NCI-H146 (cell line): ENCODE data around the gene ARHGAP28.
"Not testable (repeated sequence)": the region's sequence is repeated elsewhere in the genome, so short reads cannot be mapped to it uniquely, and the experiment has no call there.

ENCODE experiments used
- DNase-seq: peaks from one replicate; lab custom pipeline; 2025; lab: John Stamatoyannopoulos, UW

Gene ARHGAP28

DNA sequence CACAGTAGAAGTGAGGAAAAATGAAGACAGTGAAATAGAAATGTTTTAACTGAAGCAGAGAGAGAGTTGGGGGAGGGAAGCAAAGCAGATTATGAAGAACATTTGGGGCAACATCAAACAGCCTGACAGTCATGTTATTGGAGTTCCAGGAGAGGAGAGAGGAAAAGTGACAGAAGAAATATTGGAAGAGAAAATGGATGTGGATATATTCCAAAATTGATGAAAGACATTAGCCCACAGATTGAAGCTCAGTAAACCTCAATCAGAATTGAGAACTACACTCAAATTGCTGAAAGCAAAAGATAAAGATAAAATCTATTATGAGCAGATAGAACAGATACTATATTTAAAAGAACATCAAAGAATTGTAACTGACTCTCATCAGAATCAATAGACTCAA, 90.8 kb downstream of the ARHGAP28 start:
- DNase-seq: no peak

DNA sequence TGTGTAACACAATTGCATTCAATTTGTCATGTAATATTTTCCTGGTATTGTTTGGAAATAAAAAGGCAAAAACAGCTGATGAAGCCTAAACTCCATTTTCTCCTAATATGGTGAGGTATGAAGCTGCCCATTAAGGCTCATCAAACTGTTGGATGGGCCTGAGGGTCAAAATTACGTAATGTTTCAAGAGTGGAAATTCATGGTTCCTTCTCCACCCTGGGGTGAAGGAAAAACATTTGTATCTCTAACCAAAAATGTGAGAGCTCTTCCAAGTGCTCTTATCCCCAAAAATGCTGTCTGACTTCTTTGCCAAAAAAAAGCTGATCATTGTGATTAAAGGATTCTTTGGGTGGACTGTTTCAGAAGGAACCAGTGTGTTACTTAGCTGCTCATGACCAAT, 91.8 kb downstream of the ARHGAP28 start:
- DNase-seq: no peak

DNA sequence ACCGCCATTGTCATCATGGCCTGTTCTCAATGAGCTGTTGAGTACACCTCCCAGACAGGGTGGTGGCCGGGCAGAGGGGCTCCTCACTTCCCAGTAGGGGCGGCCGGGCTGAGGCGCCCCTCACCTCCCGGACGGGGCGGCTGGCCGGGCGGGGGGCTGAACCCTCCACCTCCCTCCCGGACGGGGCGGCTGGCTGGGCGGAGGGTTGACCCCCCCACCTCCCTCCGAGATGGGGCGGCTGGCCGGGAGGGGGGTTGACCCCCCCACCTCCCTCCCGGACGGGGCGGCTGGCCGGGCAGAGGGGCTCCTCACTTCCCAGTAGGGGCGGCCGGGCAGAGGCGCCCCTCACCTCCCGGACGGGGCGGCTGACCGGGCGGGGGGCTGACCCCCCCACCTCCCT, 97.6 kb downstream of the ARHGAP28 start:
- not testable (repeated sequence) for DNase-seq

DNA sequence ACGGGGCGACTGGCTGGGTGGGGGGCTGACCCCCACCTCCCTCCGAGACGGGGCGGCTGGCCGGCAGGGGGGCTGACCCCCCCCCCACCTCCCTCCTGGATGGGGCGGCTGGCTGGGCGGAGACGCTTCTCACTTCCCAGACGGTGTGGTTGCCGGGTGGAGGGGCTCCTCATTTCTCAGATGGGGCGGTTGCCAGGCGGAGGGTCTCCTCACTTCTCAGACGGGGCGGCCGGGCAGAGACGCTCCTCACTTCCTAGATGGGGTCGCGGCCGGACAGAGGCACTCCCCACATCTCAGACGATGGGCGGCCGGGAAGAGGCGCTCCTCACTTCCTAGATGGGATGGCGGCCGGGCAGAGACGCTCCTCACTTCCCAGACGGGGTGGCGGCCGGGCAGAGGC, 98.0 kb downstream of the ARHGAP28 start:
- DNase-seq: not testable (repeated sequence)

DNA sequence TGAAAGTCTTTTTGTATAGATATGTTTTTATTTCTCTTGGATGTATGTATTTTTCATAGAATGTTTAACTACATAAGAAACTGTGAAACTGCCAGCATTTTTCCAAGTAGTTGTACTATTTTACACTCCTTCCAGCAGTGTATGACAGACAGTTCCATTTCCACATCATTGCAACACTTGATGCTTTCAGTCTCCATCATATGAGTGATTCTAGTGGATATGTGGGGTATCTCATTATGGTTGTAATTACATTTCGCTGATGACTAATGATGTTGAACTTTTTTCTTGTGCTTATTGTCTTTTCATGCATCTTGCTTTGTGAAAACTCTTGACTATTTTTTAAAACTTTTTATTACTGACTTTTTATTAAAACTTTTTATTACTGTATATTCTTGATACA, 101.4 kb downstream of the ARHGAP28 start:
- no peak for DNase-seq

DNA sequence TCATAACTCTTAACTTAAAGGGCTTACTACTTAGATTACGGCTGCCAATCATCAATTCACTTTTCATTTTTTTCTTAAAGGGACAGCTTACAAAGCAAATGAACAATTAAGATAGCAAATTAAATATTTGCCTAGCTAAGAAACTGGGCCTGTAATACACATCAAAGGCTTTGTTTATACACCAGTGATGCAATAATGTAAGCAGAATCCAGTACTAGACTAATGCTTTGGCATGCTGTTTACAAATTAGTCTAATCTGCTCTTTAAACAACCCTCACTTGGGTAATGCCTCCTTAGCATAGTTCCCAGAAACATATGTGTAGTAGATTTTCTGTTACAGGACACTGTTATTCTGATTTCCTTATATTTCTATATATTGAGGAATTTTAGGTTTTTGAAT, 105.8 kb downstream of the ARHGAP28 start:
- no peak for DNase-seq

DNA sequence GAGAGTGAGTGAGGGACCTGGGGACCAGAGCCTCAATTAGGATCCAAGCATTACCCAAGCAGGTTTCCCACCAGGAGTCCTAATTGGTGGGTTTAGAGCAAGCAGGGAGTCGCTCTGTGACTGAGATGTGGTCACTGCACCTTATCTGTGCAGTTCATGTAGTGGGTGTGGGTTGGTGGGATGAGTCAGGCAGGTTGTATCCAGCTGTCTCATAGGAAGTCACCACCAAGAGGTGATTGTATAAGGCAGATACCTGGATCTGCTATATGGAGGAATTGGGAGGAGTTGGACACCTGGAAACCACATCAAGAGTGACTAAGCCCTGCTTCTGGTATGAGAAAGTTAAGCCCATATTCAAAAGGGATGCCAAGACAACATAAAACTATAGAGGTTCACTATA, 106.8 kb downstream of the ARHGAP28 start:
- no peak for DNase-seq

DNA sequence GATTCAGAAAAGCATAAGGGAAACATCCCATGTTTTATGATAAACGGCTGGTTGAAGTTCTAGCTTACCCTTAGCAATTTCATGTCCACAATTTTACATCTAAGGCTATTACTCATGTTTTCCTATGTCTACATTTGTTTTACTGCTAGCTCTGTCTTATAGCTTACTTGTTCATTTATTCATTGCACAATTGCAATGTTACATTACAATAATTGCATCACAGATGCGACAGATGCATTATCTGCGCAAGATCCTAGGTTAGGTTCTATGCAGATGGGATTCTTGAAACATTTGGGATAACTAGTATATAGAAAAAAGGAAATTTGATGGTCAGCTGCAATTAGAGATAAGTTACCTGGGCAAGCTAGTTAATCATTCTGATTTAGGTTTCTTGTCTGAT, 108.4 kb downstream of the ARHGAP28 start:
- no peak for DNase-seq

DNA sequence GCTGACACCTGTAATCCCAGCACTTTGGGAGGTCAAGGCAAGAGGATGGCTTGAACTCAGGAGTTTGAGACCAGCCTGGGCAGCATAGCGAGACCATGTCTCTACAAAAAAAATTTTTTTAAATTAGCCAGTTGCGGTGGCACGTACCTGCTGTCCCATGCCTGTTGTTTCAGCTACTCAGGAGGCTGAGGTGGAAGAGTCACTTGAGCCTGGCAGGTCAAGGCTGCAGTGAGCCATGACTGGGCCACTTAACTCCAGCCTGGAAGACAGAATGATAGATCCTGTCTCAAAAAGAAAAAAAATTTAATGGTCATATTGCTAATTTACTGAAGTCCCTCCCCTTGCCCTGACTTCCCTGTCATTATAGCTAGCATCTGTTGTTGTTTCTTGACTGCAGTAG, 112.6 kb downstream of the ARHGAP28 start:
- DNase-seq: no peak

DNA sequence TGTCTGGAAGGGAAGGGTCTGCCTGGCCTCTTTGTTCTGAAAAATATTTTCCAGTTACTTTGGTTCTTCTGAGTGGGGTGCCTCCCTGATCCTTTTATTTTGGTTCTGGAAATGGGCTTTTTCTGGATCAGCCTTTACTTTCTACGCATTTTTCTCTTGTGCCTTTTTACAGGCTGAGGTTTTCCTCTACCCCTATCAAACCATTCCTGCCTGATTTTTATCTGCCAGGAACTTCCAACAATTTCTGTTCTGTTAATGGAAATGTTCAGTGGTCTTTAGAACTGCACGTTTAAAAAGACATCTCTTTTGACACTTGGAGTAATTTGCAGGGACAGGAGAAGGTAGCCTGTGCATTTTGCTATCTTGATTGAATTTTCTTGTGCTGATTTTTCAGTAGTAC, 113.8 kb downstream of the ARHGAP28 start:
- no peak for DNase-seq

DNA sequence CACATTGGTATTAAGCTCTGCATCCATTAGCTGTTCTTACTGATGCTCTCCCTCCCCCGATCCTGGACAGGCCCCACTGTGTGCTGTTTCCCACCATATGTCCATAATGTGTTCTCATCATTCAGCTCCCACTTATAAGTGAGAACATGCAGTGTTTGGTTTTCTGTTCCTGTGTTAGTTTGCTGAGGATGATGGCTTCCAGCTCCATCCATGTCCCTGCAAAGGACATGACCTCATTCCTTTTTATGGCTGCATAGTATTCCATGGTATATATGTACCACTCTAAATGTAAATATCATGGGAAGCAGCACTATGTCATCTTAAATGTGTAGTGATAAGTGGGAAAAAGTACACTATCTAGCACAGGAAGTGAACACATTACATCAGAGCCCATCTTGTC, 116.0 kb downstream of the ARHGAP28 start:
- not testable (repeated sequence) for DNase-seq

DNA sequence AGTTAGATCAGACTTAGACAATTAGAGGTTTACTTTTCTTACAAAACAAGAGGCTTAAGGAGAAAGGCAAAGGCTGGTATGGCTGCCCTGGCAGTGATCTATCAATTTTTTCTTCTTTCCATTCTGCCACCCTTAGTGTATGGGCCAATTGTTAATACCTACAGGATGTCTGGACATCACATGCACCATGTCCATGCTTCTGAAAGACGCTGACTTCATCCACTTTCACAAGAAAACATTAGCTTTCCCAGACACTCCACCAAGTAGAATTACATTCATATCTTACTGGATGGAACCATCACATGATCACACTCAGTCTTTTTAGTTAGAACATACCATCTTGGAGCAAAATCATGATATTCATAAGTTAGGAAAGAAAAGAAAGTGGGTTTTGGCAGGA, 120.9 kb downstream of the ARHGAP28 start:
- DNase-seq: no peak

DNA sequence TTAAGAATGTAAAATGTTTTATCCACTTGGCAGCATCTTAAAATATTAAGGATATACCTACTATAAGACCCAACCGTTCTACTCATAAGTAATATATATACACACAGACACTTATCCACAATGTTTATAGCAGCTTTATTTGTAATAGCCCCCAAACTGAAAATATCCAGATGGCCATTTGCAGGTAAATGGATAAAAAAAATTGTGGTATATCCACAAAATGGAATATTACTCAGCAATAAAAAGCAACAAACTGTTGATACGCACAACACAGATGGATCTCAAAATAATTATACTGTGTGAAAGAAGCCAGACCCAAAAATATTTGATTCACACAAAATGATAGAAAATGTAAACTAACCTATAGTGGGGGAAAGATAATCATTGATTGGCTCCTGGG, 122.0 kb downstream of the ARHGAP28 start:
- no peak for DNase-seq

DNA sequence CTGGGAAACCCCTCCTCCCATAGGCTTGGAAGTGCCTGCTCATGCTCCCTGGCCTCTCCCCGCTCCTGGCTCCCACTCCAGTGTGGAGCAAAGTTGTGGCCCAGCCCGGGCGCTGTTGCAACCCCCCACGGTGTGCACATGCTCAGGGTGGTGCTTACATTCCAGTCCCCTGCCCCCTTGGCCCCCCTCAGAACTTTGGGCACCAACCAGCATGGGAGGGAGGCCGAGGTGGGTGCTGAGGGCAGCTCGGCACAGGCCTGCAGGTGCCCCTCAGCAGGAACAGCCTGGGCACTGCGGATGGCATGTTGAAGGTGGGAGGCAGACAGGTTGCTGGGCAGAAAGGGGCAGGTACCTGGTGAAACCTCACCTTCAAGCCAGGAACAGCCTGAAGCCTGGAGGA, 125.3 kb downstream of the ARHGAP28 start:
- DNase-seq: no peak

DNA sequence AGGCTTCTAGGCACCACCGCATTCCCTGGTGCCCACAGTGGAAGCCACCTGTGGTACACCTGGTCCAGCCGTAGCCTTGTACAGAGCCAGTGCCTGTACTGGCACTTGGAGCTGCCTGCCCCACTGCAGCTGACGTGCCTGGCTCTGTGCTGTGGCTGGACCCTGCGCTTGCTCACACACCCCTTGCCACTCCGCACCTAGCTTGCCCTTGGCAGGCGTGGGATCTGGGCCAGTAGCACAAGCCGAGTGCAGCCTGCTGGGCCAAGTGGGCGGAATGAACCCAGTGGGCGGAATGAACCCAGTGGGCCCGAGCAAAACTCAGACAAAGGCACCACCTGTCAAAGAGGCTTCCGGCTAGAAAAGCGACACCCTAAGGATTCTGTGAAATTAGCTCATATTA, 126.3 kb downstream of the ARHGAP28 start:
- DNase-seq: no peak

DNA sequence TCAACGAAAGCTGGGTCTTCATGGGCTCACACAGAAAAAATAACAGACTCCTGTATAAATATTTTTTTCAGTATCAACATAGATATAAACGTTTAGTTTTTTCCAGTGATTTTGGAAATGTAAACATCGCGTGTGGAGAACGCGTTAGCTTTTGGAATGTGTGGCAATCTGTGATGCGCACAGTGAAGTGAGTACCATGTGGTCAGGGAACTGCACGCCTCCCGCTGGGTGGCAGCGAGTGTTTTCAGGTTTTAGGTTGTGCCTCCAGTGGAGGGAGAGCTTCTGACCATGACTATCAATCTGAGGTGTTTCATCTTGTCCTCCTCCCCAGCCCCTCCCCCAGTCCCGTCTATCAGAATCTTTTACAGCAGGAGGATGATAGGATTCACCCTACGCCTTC, 127.8 kb downstream of the ARHGAP28 start:
- DNase-seq: no peak

DNA sequence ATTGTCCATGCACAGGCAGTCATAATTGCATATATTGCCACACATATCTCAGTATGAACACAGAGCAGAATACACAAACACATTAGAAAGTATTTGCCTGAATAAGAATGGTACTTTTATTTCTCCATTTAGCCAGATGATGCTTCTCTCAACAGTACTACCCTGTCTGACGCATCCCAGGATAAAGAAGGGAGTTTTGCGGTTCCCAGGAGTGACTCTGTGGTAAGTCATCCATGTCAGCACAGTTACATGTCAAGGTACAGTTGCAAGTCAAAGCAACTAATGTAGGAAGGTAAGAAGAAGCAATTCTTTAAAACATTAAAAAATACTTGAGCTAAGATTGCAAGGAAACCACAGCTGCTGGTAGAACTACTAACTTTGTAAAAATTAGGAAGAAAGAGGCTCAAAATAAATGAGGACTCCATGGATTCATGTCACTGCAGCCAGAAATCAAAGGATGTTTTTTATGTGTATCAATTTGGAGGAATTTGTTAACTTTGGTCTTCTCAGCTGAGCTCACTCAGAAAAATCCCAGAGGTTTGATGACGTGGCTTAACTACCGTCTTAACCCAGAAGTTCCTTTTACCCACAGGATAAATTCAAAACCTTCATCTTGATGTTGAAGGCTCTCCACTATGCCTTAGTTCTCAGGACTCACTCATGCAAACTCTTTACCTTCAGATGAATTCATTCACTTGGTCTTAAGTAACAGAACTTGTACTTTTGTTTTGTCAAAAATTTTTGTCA, 130.3 kb downstream of the ARHGAP28 start:
- no peak for DNase-seq

DNA sequence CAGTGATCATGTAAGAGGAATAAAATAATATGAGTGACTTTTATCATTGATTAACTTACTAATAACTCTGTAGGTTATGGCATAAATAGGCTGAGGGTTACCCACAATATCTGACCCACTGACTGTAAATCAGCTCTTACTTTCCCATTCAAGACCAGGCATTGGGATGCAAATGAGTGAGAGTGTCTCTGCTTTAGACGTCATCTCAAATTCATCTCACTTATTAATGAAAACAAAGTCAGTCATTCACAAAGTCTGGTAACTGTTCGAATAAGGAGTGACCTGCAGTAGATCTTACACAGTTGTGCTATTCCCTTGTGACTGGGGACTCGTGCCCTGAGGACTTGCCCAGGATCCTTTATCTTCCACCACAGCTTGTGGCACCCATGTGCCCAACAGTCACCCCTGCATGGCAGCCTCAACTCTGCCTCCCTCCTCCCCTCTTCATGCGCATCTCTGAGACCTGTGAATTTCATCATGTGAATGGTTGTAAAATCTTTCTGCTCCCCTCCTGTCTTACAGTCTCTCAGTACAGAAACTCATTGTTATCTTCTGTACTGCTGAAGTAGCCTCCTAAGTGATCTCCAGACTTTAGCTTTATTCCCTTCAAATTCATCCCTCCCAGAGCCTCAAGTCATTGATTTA, 131.4 kb downstream of the ARHGAP28 start:
- no peak for DNase-seq

DNA sequence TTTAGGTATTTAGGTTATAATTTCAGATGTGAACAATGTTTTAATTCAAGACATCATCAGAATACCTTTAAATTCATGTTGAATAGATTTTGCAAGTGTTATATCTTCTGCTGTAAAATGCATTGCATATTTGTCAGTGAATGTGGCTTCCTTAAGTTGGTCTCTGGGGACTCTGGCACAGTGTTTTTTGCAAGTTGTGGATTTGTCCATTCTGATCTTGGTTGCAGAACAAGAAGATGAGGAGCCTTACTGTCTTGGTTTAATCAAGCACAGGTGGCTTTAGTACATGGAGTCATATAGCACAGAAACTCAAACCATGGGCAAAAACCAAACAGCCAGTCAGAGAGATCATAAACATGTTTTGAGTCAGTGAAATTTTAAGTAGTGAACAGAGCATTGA, 135.7 kb downstream of the ARHGAP28 start:
- no peak for DNase-seq

DNA sequence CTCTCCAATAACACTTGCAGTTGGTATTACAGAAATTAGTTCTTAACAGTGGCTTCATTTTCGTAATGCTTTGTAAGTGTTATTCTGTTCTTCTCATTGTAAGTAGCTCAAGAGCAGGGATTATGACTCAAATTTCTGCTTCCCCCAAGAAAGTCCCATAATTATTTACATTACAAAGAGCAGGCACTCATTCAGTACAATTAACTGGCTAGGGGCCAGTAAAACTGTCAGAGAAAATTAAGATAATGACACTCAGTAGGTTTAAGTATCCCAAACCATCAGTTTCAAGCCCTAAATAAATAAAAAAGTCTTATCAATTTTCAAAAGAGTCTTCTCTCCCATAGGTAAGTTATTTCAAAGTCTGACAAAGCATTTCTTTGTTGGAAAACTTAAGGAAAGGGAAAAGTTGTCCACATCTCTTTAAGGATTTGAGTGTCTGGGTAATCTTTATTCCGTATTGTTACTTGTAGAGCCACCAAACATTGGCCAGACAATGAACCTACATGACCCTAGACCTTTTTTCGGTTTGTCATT, 137.1 kb downstream of the ARHGAP28 start:
- no peak for DNase-seq

DNA sequence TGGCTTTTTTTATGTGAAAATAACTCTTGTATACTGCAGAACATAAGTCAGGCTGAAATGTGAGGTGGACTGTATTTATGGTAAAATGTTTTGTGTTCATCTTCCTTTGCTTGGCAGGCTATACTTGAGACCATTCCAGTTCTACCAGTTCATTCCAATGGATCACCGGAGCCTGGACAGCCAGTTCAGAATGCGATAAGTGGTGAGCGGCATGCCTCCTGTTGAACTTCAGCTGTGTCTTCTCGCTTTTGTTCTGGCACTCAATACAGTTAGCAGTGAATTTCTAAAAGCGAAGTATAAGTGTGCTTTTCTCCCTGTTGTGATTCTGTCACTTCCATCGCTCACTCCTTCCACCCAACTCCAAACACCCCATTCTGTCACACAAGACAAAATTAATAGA, 138.5 kb downstream of the ARHGAP28 start:
- DNase-seq: no peak

DNA sequence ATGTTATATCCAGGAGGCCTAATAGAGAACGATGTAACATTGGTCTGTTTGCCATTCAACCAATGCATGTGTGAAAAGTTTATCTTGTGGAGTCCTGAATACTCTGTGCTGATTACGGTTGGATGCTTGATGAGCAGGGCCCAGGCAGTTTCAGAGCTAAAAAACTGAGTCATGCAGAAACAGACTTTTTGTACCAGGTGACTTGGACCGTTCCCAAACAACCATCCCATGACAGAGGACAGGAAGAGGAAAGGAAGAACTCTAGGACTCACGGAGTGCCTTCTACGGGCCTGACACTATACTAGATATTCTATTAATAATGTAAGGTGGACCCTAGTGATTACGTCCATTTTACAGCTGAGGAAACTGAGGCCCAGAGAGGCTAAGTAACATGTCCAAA, 142.1 kb downstream of the ARHGAP28 start:
- no peak for DNase-seq

DNA sequence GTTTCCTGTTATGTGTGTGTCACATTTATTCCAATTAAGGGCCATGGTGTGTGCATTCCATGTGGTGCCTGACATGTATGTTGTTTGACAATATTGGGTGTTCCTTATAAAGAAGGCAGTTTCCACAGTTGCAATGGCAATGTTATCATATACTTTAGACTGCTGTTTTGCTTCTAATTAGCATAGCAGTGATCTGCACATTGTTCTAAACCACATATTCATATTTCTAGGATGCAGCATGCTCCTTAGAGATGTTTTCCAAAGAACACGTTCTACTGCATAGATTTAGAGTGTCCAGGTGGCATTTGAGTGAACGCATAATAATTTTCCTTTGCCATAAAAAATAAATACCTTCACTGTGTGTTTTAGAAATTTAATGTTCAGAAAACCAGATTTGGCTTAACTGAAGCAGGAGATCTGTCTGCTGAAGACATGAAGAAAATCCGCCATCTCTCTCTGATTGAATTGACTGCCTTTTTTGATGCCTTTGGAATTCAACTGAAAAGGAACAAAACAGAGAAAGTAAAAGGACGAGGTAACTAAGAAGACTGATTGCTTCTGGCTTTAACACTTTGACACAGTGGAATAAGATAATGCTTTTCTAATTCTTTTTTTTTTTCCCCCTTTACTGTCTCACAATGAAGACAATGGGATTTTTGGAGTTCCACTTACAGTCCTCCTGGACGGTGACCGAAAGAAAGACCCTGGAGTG, 143.7 kb downstream of the ARHGAP28 start:
- no peak for DNase-seq
